ENCODE results near the gene KBTBD3. TPM values are rescaled to one million over a fixed set of nuclear protein-coding genes. Genes with fewer than 3 reads are reported as not detected.
A peak's percentile ranks its signal among the peaks of the same experiment; 100 is the strongest.

KBTBD3 gene
- total and polyA plus RNA-seq, 2 of the 4 experiments (the other 2 are of a cell fraction), result 1.6 to 1.7 TPM

- H3K79me1 ChIP-seq (ENCODE audit: low read depth in 1 of 2, low read length in 2 of 2), result no peaks in the 10 kb centered on the region
- peak overlapping the region; percentile 90; the same call in 2 of the 3 replicates for H2BK15ac ChIP-seq (ENCODE audit: low read depth, low read length)
- H3K4ac ChIP-seq (ENCODE audit: low read depth, low read length), result no peak overlapping the region; the same call in 1 of the 2 replicates
- H4K20me1 ChIP-seq (ENCODE audit: insufficient read depth, low read length), result no peaks in the 10 kb centered on the region
- H3K27ac ChIP-seq (ENCODE audit: insufficient read depth, low read length), result no peak overlapping the region
- H3K9ac ChIP-seq (ENCODE audit: low read depth, low read length), result no peak overlapping the region
- ATAC-seq (ENCODE audit: low read depth) (peak; percentile 48), DNase-seq (peak; percentile 35)
- H3K4me1 ChIP-seq (ENCODE audit: control insufficient read depth, insufficient read depth, low read length), result no peaks in the 10 kb centered on the region; the same call in 1 of the 2 replicates
- no peak overlapping the region for H4K91ac ChIP-seq (ENCODE audit: insufficient read depth, low read depth, low read length)
- H4K5ac ChIP-seq (ENCODE audit: low read depth, low read length), result peak overlapping the region; percentile 28; the same call in 1 of the 2 replicates
- ChIA-PET CTCF (no interaction called here), POLR2A (ENCODE audit: unreplicated experiment) (interaction anchor here (0.6 kb wide), 1 partner anchor 30 kb away, joined by 3 read pairs; no protein-coding TSS in a partner anchor)
- no peak overlapping the region for H2AFZ ChIP-seq (replicated peaks; ENCODE audit: low read length, poor library complexity)
- H3K36me3 ChIP-seq (ENCODE audit: control insufficient read depth, insufficient read depth, low read length), result no peaks in the 10 kb centered on the region
- no peak overlapping the region for H3K23ac ChIP-seq (ENCODE audit: low read depth, low read length)
- TF ChIP-seq RFX5 (IDR thresholded peaks at IDR 0.05; ENCODE audit: low read depth, low read length) (no peak), FOS (IDR thresholded peaks at IDR 0.05; ENCODE audit: low read depth, low read length) (no peak), MAFK (IDR thresholded peaks at IDR 0.05; ENCODE audit: low read depth, low read length) (no peak), ELK1 (IDR thresholded peaks at IDR 0.05; ENCODE audit: borderline replicate concordance, low read depth, low read length) (no peak), CEBPB (IDR thresholded peaks at IDR 0.05; ENCODE audit: low read depth, low read length) (no peak), USF2 (IDR thresholded peaks at IDR 0.05; ENCODE audit: low read depth, low read length) (no peak), CTCF (conservative IDR thresholded peaks at IDR 0.05; ENCODE audit: low read depth, low read length) (no peak), BHLHE40 (IDR thresholded peaks at IDR 0.05; ENCODE audit: low read depth, low read length) (no peak), MAZ (IDR thresholded peaks at IDR 0.05; ENCODE audit: borderline replicate concordance, low read depth, low read length) (no peak), POLR2A (IDR thresholded peaks at IDR 0.05; ENCODE audit: low read depth, low read length) (no peak), NFE2L2 (IDR thresholded peaks at IDR 0.05; ENCODE audit: low read depth, low read length) (no peak), RAD21 (IDR thresholded peaks at IDR 0.05; ENCODE audit: low read length) (no peak), SMC3 (IDR thresholded peaks at IDR 0.05; ENCODE audit: low read depth, low read length) (no peak), CHD1 (IDR thresholded peaks at IDR 0.05; ENCODE audit: low read depth, low read length) (no peak)
- no peak overlapping the region for H2AK9ac ChIP-seq (replicated peaks; ENCODE audit: low read depth, low read length, poor library complexity)
- no peak overlapping the region for H2AK5ac ChIP-seq (ENCODE audit: low read depth, low read length)
- intact Hi-C loops (cut with micrococcal nuclease), result no loop called here
- no peaks in the 10 kb centered on the region for H3K9me1 ChIP-seq (ENCODE audit: insufficient read depth, low read length)
- no peak overlapping the region for H3K4me3 ChIP-seq (ENCODE audit: insufficient read depth, low read depth, low read length)
- peak overlapping the region; percentile 16; the same call in 1 of the 2 replicates for H2BK20ac ChIP-seq (ENCODE audit: low read depth, low read length)
- no peaks in the 10 kb centered on the region for H3K9me3 ChIP-seq (ENCODE audit: control insufficient read depth, insufficient read depth, low read length)
- H2BK5ac ChIP-seq (ENCODE audit: low read depth, low read length, poor library complexity, severe bottlenecking), result peak overlapping the region; percentile 60
- in situ Hi-C loops (cut with MboI; ENCODE audit: low sequenced_read_pairs), result no loop called here
- peak overlapping the region; percentile 13; the same call in 1 of the 2 replicates for H3K14ac ChIP-seq (replicated peaks; ENCODE audit: low read depth, low read length)
- H3K27me3 ChIP-seq (ENCODE audit: control insufficient read depth, insufficient read depth, low read length), result no peaks in the 10 kb centered on the region
- H3K56ac ChIP-seq (ENCODE audit: extremely low read depth, insufficient read depth, low read length), result no peak overlapping the region
- no peak overlapping the region for H3K4me2 ChIP-seq (ENCODE audit: low read depth, low read length)
- peak overlapping the region; percentile 5; the same call in 1 of the 2 replicates for H3K18ac ChIP-seq (ENCODE audit: low read depth, low read length)
- peak overlapping the region; percentile 58 to 63; a peak in 3 of 4 replicates for H4K8ac ChIP-seq (ENCODE audit: low read depth in 2 of 2, low read length in 2 of 2)
- no TSS peak for BruUV-seq (replicated peaks)
- WGBS, 2 experiments (ENCODE audit: extremely low coverage in 2 of 2, insufficient read length in 1 of 2), result no CpG with 5 or more reads among the region's 2 CpGs
- H2BK120ac ChIP-seq (ENCODE audit: low read depth, low read length), result peak overlapping the region; percentile 12; the same call in 1 of the 2 replicates
- dilution Hi-C loops (cut with HindIII; ENCODE audit: low sequenced_read_pairs, unreplicated experiment), result no loop called here
Measured at GRCh38 chr11:106031202-106031810, 45.8 kb downstream of the KBTBD3 start.

Measured in IMR-90 (cell line).